NCI-H446 treated with DMSO at 0.1 percent for 48 hours (cell line): ENCODE results near the gene DOHH.
"Not testable (repeated sequence)": the region's sequence is repeated elsewhere in the genome, so short reads cannot be mapped to it uniquely, and the experiment has no call there.

ENCODE experiments used
- DNase-seq: peaks from one replicate; lab custom pipeline; 2025; lab: John Stamatoyannopoulos, UW

The DOHH gene

DNA sequence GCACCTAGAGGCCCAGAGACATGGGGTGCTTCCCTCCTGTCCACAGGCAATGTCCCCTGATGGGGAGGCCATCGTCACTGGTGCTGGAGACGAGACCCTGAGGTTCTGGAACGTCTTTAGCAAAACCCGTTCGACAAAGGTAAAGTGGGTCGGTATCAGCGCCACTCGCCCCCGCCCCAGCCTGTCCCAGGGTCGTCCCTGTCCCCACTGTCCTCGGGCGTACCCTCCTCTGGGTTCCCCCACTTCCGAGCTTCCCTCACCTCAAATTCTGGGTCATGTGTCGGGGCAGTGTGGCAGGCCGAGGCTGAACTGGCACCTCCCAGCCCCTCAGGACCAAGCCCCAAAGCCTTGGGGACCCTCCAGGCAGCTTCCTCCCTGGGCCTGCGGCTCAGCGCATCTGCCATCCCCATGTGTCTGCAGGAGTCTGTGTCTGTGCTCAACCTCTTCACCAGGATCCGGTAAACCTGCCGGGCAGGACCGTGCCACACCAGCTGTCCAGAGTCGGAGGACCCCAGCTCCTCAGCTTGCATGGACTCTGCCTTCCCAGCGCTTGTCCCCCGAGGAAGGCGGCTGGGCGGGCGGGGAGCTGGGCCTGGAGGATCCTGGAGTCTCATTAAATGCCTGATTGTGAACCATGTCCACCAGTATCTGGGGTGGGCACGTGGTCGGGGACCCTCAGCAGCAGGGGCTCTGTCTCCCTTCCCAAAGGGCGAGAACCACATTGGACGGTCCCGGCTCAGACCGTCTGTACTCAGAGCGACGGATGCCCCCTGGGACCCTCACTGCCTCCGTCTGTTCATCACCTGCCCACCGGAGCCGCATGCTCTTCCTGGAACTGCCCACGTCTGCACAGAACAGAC, 34.1 kb upstream of the DOHH start:
- DNase-seq: no peak

DNA sequence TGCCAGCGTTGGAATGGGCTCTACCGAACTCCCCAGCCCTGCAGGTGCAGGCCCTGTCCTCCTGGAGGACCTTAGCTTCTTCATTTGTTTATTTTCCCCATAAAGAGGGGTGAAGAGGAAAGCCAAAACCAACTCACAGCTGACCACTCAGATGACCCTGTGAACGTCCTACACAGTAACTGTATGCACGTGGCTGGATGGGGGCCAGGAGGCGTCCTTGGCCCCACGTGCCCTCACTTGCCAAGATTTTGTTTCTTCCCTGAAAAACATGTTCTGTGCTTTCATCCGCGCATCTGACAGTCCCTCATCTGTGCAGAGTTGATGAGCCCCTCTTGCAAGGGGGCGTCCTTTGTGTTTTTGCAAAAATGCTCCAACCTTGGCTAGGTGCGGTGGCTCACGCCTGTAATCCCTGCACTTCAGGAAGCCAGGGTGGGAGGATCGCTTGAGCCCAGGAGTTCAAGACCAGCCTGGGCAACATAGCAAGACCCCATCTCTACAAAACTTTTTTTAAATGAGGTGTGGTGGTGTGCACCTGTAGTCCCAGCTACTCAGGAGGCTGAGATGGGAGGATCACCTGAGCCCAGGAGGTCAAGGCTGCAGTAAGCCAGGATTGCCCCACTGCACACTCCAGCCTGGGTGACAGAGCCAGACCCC, 33.2 kb upstream of the DOHH start:
- DNase-seq: no peak

DNA sequence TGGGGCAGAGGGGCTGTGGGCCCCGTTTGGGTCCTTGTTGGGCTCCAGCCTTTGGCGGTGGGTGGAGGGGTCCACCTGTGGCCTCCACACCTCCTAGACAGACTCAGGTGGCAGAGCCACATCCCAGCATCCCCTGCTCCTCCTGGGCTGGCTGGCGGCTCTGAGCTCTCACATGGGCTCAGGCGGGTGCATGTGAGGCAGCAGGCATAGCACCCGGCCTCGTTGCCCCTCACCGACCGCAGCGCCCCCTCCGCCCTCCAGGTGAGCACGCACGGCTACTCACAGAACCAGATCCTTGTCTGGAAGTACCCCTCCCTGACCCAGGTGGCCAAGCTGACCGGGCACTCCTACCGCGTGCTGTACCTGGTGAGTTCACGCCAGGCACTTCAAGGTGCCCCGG, 32.6 kb upstream of the DOHH start:
- no peak for DNase-seq

DNA sequence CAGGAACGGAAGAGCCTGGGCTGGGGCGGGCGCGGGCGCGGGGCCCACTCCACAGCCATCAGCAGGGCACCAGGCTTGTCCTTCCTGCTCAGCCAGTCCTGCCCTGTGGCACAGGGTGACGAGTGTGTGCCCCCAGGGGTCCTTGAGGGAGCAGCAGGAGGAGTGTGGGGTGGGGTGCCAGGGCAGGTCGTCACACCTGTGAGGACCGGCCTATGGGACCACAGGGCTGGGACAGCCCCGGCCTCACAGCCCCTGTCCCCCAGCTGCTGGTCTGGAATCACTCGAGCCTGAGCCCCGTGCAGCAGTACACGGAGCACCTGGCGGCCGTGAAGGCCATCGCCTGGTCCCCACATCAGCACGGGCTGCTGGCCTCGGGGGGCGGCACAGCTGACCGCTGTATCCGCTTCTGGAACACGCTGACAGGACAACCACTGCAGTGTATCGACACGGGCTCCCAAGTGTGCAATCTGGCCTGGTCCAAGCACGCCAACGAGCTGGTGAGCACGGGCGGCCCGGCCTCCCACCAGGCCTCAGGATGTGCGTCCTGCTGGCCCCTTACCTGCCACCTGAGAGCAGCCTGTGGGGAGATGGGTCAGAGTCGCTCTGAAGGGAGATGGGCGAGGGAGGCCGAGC, 31.8 kb upstream of the DOHH start:
- DNase-seq: no peak

DNA sequence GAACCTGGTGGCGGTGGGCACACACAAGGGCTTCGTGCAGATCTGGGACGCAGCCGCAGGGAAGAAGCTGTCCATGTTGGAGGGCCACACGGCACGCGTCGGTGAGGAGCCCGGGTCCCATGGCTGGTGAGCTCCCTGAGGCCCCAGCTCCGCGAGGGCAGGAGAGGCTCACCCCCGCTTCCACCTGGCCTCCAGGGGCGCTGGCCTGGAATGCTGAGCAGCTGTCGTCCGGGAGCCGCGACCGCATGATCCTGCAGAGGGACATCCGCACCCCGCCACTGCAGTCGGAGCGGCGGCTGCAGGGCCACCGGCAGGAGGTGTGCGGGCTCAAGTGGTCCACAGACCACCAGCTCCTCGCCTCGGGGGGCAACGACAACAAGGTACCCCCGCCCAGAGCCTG, 31.2 kb upstream of the DOHH start:
- no peak for DNase-seq

DNA sequence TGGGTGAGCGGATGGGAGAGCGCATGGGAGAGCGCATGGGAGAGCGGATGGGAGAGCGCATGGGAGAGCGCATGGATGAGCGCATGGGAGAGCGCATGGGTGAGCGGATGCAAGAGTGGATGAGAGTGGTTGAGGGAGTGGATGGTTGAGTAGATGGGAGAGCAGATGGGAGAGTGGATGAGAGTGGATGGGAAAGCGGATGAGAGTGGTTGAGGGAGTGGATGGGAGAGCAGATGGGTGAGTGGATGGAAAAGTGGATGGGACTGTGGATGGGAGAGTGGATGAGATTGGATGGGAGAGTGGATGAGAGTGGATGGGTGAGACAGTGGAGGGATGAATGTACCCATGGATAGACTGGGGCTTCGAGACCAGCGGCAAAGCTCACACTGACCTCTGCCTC, 29.9 kb upstream of the DOHH start:
- no peak for DNase-seq

DNA sequence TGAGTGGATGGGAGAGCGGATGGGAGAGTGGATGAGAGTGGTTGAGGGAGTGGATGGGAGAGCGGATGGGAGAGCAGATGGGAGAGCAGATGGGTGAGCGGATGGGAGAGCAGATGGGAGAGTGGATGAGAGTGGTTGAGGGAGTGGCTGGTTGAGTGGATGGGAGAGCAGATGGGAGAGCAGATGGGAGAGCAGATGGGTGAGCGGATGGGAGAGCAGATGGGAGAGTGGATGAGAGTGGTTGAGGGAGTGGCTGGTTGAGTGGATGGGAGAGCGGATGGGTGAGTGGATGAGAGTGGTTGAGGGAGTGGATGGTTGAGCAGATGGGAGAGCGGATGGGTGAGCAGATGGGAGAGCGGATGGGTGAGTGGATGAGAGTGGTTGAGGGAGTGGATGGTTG, 28.8 kb upstream of the DOHH start:
- DNase-seq: not testable (repeated sequence)

DNA sequence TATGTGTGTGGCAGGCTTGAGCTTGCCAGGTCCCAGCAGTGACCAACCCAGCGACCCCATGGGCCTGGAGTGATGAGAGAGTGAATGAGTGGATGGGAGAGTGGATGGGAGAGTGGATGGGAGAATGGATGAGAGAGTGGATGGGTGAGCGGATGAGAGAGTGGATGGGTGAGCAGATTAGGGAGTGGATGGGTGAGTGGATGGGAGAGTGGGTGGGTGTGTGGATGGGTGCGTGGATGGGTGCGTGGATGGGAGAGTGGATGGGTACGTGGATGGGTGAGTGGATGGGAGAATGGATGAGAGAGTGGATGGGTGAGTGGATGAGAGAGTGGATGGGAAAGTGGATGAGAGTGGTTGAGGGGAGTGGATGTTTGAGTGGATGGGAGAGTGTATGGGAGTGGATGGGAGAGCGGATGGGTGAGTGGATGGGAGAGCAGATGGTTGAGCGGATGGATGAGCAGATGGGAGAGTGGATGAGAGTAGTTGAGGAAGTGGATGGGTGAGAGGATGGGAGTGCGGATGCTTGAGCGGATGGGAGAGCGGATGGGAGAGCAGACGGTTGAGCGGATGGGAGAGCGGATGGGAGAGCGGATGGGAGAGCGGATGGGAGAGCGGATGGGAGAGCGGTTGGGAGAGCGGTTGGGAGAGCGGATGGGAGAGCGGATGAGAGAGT, 28.2 kb upstream of the DOHH start:
- no peak for DNase-seq

DNA sequence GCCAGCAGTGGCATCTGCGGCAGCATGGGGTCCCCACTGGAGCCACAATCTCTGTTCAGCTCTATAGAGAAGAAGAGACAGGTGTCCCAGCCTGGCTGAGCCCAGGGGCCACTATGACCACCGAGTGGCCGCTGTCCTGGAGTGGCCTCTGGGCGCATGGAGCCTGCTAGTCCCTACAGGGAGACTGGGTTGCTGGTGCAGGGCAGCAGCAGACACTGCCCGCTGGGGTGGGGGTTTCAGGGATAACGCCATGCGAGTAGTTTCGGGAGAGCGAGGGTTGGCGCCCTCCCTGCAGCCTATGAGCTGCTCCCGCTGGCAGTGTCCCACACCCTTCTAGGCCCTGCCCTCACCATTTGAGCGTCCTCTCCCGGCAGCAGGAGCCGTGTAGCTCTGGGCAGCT, 27.6 kb upstream of the DOHH start:
- DNase-seq: no peak

DNA sequence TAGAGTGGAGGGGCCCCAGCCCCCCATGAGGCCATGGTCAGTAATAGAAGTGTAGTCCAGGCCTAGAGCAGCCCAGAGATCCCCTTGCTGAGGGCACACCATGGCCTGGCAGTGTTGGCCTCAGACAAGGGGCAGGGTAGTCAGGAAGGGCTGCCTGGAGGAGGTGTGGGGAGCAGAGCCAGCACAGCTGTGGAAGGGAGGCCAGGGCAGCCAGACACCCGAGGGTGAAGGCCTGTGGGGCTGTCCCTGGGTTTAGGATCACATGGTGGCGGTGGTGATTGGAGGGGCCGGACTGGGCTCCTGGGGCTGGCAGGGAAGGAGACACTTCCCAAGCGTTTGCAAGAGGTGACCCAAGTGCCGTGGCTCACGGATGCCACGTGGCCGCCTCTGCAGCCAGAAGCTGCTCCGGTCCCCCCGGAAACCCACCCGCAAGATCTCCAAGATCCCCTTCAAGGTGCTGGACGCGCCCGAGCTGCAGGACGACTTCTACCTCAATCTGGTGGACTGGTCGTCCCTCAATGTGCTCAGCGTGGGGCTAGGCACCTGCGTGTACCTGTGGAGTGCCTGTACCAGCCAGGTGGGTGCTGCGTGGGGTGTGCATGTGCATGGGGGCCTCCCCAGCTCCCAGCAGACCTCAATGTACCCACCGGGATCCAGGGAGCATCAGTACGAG, 26.9 kb upstream of the DOHH start:
- DNase-seq: no peak

DNA sequence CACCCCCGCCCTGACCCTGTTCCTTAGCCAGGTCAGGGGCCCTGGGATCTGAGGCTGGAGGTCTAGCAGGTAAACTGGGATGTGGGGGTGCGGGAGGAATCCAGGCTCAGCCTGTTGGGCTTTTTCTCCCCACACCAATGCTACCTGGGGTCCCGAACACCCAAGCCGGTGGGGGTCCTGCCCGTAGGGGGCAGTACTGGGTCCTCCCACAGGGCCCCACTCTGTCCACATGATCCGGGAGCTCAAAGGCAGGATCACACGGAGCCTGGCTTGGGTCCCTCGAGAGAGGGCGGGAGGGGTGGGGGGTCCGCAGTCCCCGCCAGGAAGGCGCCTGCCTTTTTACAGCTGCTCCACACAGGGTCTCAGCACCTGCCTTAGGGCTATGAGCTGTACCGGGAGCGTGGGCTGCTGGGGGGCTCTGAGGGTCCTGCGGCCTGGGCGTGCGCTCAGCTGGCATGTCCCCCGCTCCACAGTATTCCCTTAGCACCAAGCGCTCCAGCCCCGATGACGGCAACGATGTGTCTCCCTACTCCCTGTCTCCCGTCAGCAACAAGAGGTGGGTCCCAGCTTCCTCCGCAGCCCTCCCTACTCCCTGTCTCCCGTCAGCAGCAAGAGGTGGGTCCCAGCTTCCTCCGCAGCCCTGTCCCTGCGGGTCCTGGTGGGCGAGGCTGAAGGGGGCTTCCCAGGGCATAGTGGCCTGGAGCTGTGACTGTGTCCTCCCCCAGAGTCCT, 26.2 kb upstream of the DOHH start:
- DNase-seq: no peak

DNA sequence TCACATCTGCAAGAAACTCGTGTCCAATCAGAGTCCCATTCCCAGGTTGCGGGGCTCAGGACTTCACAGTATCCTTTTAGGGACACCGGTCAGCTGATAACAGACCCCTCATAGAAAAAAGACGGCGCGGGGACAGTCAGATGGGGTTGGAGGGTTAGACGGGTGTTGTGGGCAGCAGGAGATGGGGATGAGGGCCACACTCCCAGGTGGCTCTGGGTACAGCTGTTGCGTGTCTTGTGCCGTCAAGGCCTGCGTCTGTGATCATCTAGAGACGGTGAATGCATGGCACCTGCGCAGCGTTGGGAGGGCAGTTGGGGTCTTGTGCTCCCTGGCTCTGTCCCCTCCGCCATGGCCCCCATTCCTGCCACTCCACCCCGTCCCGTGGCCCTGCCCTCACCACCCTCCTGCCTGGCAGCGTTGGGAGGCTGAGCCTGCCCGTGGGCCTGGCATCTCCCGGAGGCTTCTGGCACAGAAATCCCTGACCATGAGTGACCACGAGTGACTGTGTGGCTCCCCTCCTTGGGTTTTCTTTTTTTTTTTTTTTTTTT, 24.5 kb upstream of the DOHH start:
- DNase-seq: no peak

DNA sequence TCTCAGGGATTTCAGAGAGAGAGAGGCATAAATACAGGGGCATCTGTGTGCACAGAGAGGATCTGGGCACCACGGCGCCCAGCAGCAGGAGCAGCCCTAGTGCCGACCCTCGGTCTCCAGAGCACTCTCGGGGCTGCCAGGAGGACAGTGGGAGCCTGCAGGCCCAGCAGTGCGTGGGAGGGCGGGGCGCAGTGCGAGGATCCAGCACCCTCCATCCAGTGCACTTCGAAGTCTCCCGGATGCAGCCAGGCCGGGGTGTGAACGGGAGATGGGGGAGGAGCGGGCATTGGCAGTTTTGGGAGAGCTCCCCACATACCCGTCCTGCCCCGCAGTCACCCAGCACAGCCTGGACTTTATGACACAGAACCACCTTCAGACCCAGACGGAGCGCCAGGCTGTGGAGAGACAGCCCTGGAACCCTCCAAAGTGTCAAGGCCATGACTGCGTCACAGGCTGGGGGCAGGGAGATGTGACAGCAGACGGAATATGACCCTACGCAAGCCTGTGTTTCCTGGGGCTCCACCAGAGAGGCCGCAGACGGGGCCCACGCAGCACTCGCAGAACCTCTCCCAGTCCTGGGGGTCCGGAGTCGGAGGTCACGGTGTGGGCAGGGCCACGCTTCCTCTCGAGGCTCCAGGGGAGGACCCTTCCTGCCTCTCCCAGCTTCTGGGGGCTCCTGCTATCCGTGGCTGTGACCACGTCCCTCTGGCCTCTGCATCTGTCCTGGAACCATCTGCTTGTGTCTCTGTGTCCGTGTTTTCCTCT, 23.8 kb upstream of the DOHH start:
- DNase-seq: no peak

DNA sequence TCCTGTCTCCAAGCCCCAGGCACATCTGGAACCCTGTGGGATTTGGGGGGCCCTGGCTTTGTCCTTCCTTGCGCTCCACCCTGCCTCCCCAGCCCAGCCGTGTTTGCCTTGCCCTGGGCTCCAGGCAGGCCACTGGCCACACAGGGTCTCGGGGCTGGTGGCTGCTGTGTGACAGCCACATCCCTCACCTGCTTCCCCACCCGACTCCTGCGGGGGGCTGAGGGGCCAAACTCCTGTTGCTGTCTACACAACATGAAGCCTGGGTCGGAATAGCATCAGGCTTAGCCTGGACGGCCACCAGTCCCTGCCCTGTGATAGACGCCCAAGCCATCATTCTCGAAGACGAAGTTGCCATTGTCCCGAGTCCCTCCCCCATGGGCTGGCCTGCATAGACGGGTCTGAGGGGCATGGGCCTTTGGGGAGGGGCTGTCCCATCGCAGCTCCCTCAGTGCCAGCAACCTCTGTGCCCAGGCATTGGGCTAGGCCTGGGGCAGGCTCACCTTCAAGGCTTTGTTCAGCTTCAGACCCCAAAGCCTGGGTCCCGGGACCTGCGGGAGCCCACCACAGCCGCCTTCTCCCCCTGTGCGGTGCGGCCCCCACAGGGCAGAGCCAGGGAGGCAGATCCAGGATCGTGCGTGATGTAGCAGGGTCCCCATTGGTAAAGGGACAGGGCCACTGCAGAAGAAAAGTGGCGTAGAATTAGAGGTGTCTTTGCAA, 23.0 kb upstream of the DOHH start:
- no peak for DNase-seq

DNA sequence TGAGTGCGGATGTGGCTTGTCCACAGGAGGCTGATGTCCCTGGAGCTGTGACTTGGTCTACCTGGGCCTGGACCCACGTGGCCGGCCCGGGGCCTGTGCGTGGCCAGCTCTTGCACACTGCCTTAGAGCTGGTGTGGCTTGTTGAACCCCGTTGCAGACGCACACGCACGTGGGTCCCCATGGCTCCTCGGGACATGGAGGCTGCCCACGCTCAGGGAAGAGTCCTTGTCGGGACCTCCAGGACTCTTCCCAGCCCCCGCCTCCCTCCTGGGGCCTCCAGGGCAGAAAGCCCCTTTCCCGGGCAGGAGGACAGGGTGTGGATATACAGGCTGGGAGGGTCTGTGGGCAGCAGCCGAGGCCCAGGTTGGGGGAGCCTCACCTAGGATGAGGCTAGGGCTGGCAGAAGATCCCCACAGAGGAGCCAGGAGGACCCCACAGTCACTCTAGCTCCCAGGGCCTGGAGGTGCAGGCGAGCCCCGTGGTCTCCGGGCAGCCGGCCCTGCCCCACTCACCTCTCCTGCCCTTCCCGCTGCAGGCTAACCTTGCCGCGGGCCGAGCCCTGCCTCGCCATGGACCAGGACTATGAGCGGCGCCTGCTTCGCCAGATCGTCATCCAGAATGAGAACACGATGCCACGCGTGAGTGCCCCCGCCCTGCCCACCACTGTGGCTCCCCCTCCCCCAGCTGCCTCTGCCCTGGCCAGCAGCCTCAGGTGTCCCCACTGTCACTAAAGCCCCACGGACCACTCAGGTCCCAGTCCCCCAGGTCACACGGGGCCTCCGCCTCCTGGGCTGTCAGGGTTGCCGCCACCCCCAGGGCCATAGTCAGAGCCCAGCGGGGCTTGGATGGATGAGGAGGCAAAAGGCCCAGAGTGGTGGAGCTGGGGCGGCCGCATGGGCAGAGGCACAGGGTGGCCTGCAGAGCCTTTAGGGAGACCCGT, 22.2 kb upstream of the DOHH start:
- DNase-seq: no peak

DNA sequence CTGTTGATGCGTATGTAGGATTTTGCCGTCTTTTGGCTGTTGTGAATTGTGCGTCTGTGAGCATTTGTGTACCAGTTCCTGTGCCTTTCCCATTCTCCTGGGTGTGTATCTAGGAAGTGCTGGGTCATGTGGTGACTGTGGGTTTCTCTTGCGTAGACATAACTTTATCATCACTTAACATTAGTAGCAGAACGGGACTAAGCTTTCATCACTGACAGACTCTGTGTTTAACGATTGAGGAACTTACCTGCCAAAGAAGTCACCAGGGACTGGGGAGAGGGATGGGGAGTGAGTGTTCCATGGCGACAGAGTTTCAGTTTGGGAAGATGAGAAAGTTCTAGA, 20.6 kb upstream of the DOHH start:
- DNase-seq: no peak

DNA sequence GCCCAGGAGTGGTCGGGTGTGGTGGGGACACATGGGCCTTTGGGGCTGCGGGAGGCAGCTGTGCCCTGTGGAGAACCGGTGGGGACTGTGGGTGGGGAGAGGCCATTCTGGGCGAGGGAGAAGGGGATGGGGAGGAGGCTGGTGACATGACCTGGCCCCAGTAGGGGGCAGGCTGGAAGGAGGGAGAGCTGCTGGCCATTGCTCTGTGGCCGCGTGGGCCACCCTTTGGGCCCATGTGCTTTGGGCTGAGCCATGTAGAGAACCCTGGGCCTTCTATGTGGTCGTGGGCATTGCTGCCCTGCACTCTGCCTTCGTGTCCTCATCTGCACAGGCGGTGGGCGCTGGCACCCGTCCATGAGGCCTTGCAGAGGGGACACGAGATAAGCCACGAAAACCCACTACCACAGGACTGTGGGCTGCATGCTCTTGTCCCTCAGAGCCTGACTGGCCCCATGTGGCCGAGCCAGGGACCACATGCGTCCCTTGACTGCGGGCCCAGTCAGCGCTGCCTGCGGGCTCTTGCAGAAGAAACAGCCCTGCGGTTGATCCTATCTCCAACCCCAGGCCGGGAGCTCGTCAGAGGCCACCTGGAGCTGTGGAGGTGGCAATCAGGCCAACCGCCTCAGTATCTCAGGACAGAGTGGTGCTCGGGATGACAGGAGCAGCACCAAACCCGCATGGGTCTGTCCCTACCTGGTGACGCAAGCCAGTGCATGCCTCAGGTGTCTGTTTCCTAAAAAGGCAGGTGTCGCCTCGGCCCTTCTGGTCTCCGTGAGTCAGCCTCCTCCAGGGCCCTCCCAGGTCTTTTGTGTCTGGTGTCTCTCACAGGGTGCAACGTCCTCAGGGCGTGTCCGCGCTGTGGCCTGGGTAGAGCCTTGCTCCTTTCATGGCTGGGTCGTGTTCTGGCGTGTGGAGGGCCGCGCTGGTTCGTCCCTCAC, 20.0 kb upstream of the DOHH start:
- no peak for DNase-seq

DNA sequence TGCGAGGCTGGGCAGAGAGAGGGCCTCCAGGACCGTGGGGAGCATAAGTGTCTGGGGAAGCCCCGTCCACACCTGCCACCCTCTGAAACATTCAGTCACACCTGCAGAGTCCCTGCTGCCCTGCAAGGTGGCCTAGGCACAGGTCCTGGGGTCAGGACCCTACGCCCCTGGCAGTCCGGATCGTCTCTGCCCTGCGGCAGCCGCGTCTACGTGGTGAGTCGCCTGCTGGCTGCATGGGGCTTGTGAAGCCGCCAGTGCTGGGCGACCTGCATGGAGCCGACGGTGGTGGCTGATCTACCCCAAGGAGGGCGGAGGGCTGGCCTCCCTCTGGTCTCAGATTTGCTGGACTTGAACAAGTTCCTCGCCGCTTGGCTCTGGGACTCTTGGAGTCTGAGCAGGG, 18.7 kb upstream of the DOHH start:
- DNase-seq: no peak
